Choroid plexus epithelial cell (primary cell): ENCODE results near the gene KCTD3.

ENCODE experiments used
- DNase-seq: peaks from one replicate; pipeline ENCODE4 v3.0.0-alpha.2; 2010; ENCODE audit warnings: low read depth
- H3K4me3 ChIP-seq: 2 replicates; pipeline ENCODE4 v1.5.1; 2011; ENCODE audit warnings: low read depth, mild to moderate bottlenecking, control low read depth, low read length, moderate library complexity
- CTCF ChIP-seq: conservative IDR thresholded peaks from 2 replicates; pipeline ENCODE4 v1.5.1; 2011; ENCODE audit warnings: low read depth, mild to moderate bottlenecking, control low read depth, inconsistent platforms, low read length, moderate library complexity

The KCTD3 gene

GRCh38 chr1:215569986-215570824, 3.1 kb downstream of the KCTD3 start:
- no peak for DNase-seq
- TF ChIP-seq CTCF = no peak
- no peak overlapping the region for H3K4me3 ChIP-seq

GRCh38 chr1:215581896-215582295, 14.8 kb downstream of the KCTD3 start:
- no peak overlapping the region for H3K4me3 ChIP-seq
- no peak for TF ChIP-seq CTCF
- no peak for DNase-seq

GRCh38 chr1:215583185-215583749, 16.2 kb downstream of the KCTD3 start:
- peak; percentile 42 for DNase-seq
- no peak for TF ChIP-seq CTCF
- peak overlapping the region; percentile 8 for H3K4me3 ChIP-seq

GRCh38 chr1:215584389-215584788, 17.3 kb downstream of the KCTD3 start:
- DNase-seq = no peak
- H3K4me3 ChIP-seq = no peak overlapping the region
- TF ChIP-seq CTCF = no peak

- no peak for DNase-seq
- H3K4me3 ChIP-seq = no peak overlapping the region
- no peak for TF ChIP-seq CTCF
Measured at GRCh38 chr1:215589650-215590435, 22.7 kb downstream of the KCTD3 start.

- no peak for DNase-seq
- no peak overlapping the region for H3K4me3 ChIP-seq
Measured at GRCh38 chr1:215590779-215591491, 23.8 kb downstream of the KCTD3 start.

More at GRCh38 chr1:215590779-215591491, 23.8 kb downstream of the KCTD3 start:
- TF ChIP-seq CTCF = no peak
